ENCODE data around the gene VPS8. TPM values are rescaled to one million over a fixed set of nuclear protein-coding genes. Genes with fewer than 3 reads are reported as not detected.

VPS8 gene
- total and polyA plus RNA-seq, 9 of the 15 experiments (the other 6 are each of a cell fraction or from before 2014, with no cell fraction given), result 7.2 to 41.0 (median 28.3) TPM

GRCh38 chr3:185093116-185093515 is 281.1 kb downstream of the VPS8 start (continued):
- TF ChIP-seq CBX3 (IDR thresholded peaks at IDR 0.05; ENCODE audit: borderline replicate concordance in 1 of 2, low read length in 2 of 2) (no peak), CTBP1 (IDR thresholded peaks at IDR 0.05; ENCODE audit: borderline replicate concordance) (no peak), GABPB2 (CRISPR knock-in tag; conservative IDR thresholded peaks at IDR 0.05) (no peak), MGA (IDR thresholded peaks at IDR 0.05) (no peak), SREBF1 (IDR thresholded peaks at IDR 0.05; ENCODE audit: borderline replicate concordance, low read depth, low read length) (no peak), RNF2 (IDR thresholded peaks at IDR 0.05) (no peak)

Data from K562 (cell line).